ES-I3 (cell line): ENCODE data around the gene HECW1.
"Not testable (repeated sequence)": the region's sequence is repeated elsewhere in the genome, so short reads cannot be mapped to it uniquely, and the experiment has no call there.

Experiments used
- H3K36me3 ChIP-seq: 2 replicates; pipeline ENCODE4 v1.6.1; 2013; ENCODE audit warnings: mild to moderate bottlenecking, low read length, control low read depth, moderate library complexity; ENCODE audit not compliant: insufficient read depth
- H3K4me1 ChIP-seq: 2 replicates; pipeline ENCODE4 v1.6.1; 2013; ENCODE audit warnings: mild to moderate bottlenecking, control low read depth, low read length; ENCODE audit not compliant: insufficient read depth
- H3K9ac ChIP-seq: 2 replicates; pipeline ENCODE4 v1.6.1; 2013; ENCODE audit warnings: low read depth, mild to moderate bottlenecking, low read length, moderate library complexity
- H3K9me3 ChIP-seq: 2 replicates; pipeline ENCODE4 v1.6.1; 2013; ENCODE audit warnings: mild to moderate bottlenecking, low read length, moderate library complexity; ENCODE audit not compliant: control insufficient read depth, insufficient read depth

The HECW1 gene

GRCh38 chr7:43314379-43315158 lies 202.1 kb downstream of the HECW1 start:
- Histone ChIP-seq H3K9ac (no peak overlapping the region), H3K9me3 (no peaks in the 10 kb centered on the region), H3K4me1 (no peaks in the 10 kb centered on the region), H3K36me3 (no peaks in the 10 kb centered on the region)

GRCh38 chr7:43317075-43317474 lies 204.6 kb downstream of the HECW1 start:
- no peak overlapping the region for H3K9ac ChIP-seq
- H3K36me3 ChIP-seq: no peaks in the 10 kb centered on the region
- no peaks in the 10 kb centered on the region for H3K4me1 ChIP-seq
- no peaks in the 10 kb centered on the region for H3K9me3 ChIP-seq

GRCh38 chr7:43318188-43318770 lies 205.8 kb downstream of the HECW1 start:
- no peaks in the 10 kb centered on the region for H3K36me3 ChIP-seq
- H3K4me1 ChIP-seq: no peaks in the 10 kb centered on the region
- H3K9me3 ChIP-seq: no peaks in the 10 kb centered on the region
- no peak overlapping the region for H3K9ac ChIP-seq

GRCh38 chr7:43325595-43325994 lies 213.1 kb downstream of the HECW1 start:
- Histone ChIP-seq H3K9me3 (no peaks in the 10 kb centered on the region), H3K4me1 (no peaks in the 10 kb centered on the region), H3K9ac (no peak overlapping the region), H3K36me3 (no peaks in the 10 kb centered on the region; the same call in 1 of the 2 replicates)

GRCh38 chr7:43328336-43328735 lies 215.9 kb downstream of the HECW1 start:
- Histone ChIP-seq H3K9ac (no peak overlapping the region), H3K9me3 (no peaks in the 10 kb centered on the region), H3K4me1 (no peaks in the 10 kb centered on the region), H3K36me3 (no peaks in the 10 kb centered on the region; the same call in 1 of the 2 replicates)

GRCh38 chr7:43328785-43329380 lies 216.4 kb downstream of the HECW1 start:
- Histone ChIP-seq H3K36me3 (no peaks in the 10 kb centered on the region; the same call in 1 of the 2 replicates), H3K4me1 (no peaks in the 10 kb centered on the region), H3K9ac (no peak overlapping the region), H3K9me3 (no peaks in the 10 kb centered on the region)

GRCh38 chr7:43332193-43332796 lies 219.8 kb downstream of the HECW1 start:
- H3K9ac ChIP-seq: no peak overlapping the region
- H3K36me3 ChIP-seq: no peaks in the 10 kb centered on the region; the same call in 1 of the 2 replicates
- no peaks in the 10 kb centered on the region for H3K9me3 ChIP-seq
- no peaks in the 10 kb centered on the region for H3K4me1 ChIP-seq

GRCh38 chr7:43337191-43337590 lies 224.7 kb downstream of the HECW1 start:
- Histone ChIP-seq H3K9me3 (no peaks in the 10 kb centered on the region), H3K36me3 (no peaks in the 10 kb centered on the region), H3K9ac (no peak overlapping the region), H3K4me1 (no peaks in the 10 kb centered on the region)

- H3K9me3 ChIP-seq: no peaks in the 10 kb centered on the region
- no peaks in the 10 kb centered on the region for H3K36me3 ChIP-seq
- H3K4me1 ChIP-seq: no peaks in the 10 kb centered on the region
- H3K9ac ChIP-seq: no peak overlapping the region
These were observed 225.4 kb downstream of the HECW1 start for GRCh38 chr7:43337811-43338210.

- no peak overlapping the region for H3K9ac ChIP-seq
- no peaks in the 10 kb centered on the region for H3K9me3 ChIP-seq
- H3K4me1 ChIP-seq: no peaks in the 10 kb centered on the region
- H3K36me3 ChIP-seq: no peaks in the 10 kb centered on the region
These were observed 228.7 kb downstream of the HECW1 start for GRCh38 chr7:43341132-43341531.

GRCh38 chr7:43343417-43343816 lies 231.0 kb downstream of the HECW1 start:
- H3K4me1 ChIP-seq, H3K9me3 ChIP-seq: not testable (repeated sequence)

GRCh38 chr7:43345696-43346095 lies 233.2 kb downstream of the HECW1 start:
- not testable (repeated sequence) for H3K36me3 ChIP-seq, H3K9ac ChIP-seq, H3K4me1 ChIP-seq, H3K9me3 ChIP-seq

More at GRCh38 chr7:43343417-43343816, 231.0 kb downstream of the HECW1 start:
- H3K36me3 ChIP-seq, H3K9ac ChIP-seq: not testable (repeated sequence)

GRCh38 chr7:43351683-43352082 lies 239.2 kb downstream of the HECW1 start:
- Histone ChIP-seq H3K36me3 (no peaks in the 10 kb centered on the region; the same call in 1 of the 2 replicates), H3K9me3 (peaks cover 15% of the 10 kb centered on the region), H3K9ac (no peak overlapping the region), H3K4me1 (no peaks in the 10 kb centered on the region)

GRCh38 chr7:43353902-43354301 lies 241.5 kb downstream of the HECW1 start:
- no peaks in the 10 kb centered on the region for H3K4me1 ChIP-seq
- H3K36me3 ChIP-seq: no peaks in the 10 kb centered on the region; the same call in 1 of the 2 replicates
- peaks cover 15% of the 10 kb centered on the region for H3K9me3 ChIP-seq
- no peak overlapping the region for H3K9ac ChIP-seq
